ENCODE results near the gene ASH1L. TPM values are rescaled to one million over a fixed set of nuclear protein-coding genes. Genes with fewer than 3 reads are reported as not detected.

ASH1L gene
- total RNA-seq, 6 experiments from 2014 or later, result 25.7 to 32.5 (median 26.7) TPM

DNA sequence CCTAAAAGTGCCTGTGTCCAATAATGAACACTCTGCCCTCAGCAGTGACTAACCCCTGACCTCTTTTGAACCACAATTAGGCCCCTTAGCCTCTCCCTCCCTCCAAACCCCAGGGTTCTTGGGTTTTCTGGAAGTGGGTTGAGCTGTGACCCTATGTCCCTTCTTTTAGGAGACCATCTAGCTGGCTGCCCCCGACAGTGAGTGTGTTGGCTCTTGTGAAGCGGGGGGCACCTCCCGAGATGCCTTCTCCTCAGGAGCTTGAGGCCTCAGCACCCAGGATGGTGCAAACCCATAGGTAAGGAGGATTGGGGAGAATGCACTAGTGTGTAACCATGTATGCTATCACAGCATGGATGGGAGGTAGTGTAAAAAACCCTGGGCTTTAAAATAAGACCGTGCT, 234.6 kb downstream of the ASH1L start:
- H3K27me3 Mint-ChIP-seq (ENCODE audit: insufficient read depth), result peaks cover 16% of the 10 kb centered on the region
- no peaks in the 10 kb centered on the region for H3K9me3 Mint-ChIP-seq
- H3K4me1 Mint-ChIP-seq (ENCODE audit: low read depth), result peaks cover 12% of the 10 kb centered on the region
- no peak overlapping the region for H3K4me3 Mint-ChIP-seq
- no peak for DNase-seq
- no peak overlapping the region for H3K27ac Mint-ChIP-seq
- H3K36me3 Mint-ChIP-seq (ENCODE audit: low read depth), result peaks cover 16% of the 10 kb centered on the region
- TF ChIP-seq, protein P1, sequence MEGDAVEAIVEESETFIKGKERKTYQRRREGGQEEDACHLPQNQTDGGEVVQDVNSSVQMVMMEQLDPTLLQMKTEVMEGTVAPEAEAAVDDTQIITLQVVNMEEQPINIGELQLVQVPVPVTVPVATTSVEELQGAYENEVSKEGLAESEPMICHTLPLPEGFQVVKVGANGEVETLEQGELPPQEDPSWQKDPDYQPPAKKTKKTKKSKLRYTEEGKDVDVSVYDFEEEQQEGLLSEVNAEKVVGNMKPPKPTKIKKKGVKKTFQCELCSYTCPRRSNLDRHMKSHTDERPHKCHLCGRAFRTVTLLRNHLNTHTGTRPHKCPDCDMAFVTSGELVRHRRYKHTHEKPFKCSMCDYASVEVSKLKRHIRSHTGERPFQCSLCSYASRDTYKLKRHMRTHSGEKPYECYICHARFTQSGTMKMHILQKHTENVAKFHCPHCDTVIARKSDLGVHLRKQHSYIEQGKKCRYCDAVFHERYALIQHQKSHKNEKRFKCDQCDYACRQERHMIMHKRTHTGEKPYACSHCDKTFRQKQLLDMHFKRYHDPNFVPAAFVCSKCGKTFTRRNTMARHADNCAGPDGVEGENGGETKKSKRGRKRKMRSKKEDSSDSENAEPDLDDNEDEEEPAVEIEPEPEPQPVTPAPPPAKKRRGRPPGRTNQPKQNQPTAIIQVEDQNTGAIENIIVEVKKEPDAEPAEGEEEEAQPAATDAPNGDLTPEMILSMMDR (IDR thresholded peaks at IDR 0.05), result no peak

DNA sequence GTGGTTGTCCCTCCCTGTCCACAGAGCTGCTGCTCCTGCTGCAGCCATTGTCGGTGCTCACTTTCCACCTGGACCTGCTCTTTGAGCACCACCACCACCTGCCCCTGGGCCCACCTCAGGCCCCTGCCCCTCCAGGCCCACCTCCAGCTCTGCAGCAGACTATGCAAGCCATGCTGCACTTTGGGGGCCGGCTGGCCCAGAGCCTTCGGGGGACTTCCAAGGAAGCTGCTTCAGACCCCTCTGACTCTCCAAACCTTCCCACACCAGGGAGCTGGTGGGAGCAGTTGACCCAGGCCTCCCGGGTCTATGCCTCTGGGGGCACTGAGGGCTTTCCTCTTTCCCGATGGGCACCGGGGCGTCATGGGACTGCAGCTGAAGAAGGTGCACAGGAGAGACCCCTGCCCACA, 236.0 kb downstream of the ASH1L start:
- H3K9me3 Mint-ChIP-seq, result no peaks in the 10 kb centered on the region
- DNase-seq, result no peak
- H3K27me3 Mint-ChIP-seq (ENCODE audit: insufficient read depth), result peaks cover 16% of the 10 kb centered on the region
- no peak overlapping the region for H3K27ac Mint-ChIP-seq
- TF ChIP-seq, protein P1 (IDR thresholded peaks at IDR 0.05), result no peak
- H3K36me3 Mint-ChIP-seq (ENCODE audit: low read depth), result peaks cover 16% of the 10 kb centered on the region
- H3K4me1 Mint-ChIP-seq (ENCODE audit: low read depth), result peaks cover 21% of the 10 kb centered on the region
- H3K4me3 Mint-ChIP-seq, result no peak overlapping the region

GRCh38 chr1:155326020-155326526, 236.5 kb downstream of the ASH1L start:
- H3K27me3 Mint-ChIP-seq (ENCODE audit: insufficient read depth), result peaks cover 17% of the 10 kb centered on the region
- H3K4me3 Mint-ChIP-seq, result peak overlapping the region; percentile 96
- H3K9me3 Mint-ChIP-seq, result no peaks in the 10 kb centered on the region
- H3K4me1 Mint-ChIP-seq (ENCODE audit: low read depth), result peaks cover 27% of the 10 kb centered on the region
- TF ChIP-seq, protein P1 (IDR thresholded peaks at IDR 0.05), result no peak
- H3K36me3 Mint-ChIP-seq (ENCODE audit: low read depth), result peaks cover 12% of the 10 kb centered on the region
- DNase-seq, result no peak
- peak overlapping the region; percentile 52 for H3K27ac Mint-ChIP-seq

DNA sequence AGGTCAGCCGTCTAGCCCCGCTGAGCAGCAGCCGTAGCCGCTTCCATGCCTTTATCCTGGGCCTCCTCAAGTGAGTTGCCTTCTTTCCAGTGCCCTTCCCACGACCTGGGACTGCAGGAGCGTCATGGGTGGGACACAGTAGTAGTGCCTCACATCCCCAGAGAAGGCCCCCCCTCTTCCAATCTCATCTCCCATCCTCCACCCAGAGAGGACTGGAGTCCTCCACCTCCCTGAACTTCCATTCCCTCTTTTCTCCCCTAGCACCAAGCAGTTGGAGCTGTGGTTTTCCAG, 237.1 kb downstream of the ASH1L start:
- Mint-ChIP-seq H3K4me1 (ENCODE audit: low read depth) (peaks cover 32% of the 10 kb centered on the region), H3K4me3 (peak overlapping the region; percentile 96), H3K27ac (peak overlapping the region; percentile 52), H3K9me3 (no peaks in the 10 kb centered on the region), H3K27me3 (ENCODE audit: insufficient read depth) (peaks cover 17% of the 10 kb centered on the region), H3K36me3 (ENCODE audit: low read depth) (peaks cover 6% of the 10 kb centered on the region)
- DNase-seq, result no peak
- TF ChIP-seq, protein P1 (IDR thresholded peaks at IDR 0.05), result no peak

- Mint-ChIP-seq H3K4me1 (ENCODE audit: low read depth) (peaks cover 38% of the 10 kb centered on the region), H3K4me3 (peak overlapping the region; percentile 96), H3K27me3 (ENCODE audit: insufficient read depth) (peaks cover 17% of the 10 kb centered on the region), H3K36me3 (ENCODE audit: low read depth) (peaks cover 5% of the 10 kb centered on the region; the same call in 1 of the 2 replicates), H3K27ac (peak overlapping the region; percentile 74), H3K9me3 (no peaks in the 10 kb centered on the region)
- DNase-seq, result peak; percentile 40
- TF ChIP-seq, protein P1 (IDR thresholded peaks at IDR 0.05), result peak; percentile 78
These were observed 237.6 kb downstream of the ASH1L start for GRCh38 chr1:155324717-155325602.

All from HFFc6 (cell line).